ENCODE measurements around the gene GNMT.

GNMT gene

DNA sequence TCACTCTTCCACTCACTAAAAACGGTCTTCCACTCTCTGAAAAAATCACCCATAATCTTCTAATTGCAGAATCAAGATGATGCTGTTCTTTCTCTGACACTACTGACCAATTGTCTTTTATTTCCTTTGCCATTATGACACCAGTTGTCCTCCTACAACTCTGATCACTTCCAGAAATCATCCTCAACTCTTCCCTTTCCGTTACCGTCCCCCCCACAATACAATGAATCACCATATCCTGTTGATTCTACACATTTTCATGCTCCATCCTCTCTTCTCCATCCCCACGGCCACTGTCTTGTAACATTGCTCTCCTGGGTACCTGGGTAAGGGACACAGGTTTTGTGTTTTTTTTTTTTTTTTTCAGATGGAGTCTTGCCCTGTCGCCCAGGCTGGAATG is 21.3 kb downstream of the GNMT start:
- no peak overlapping the region for H3K4ac ChIP-seq (ENCODE audit: low read depth in 1 of 2, low read length in 2 of 2)
- H2AFZ ChIP-seq (ENCODE audit: low read depth, low read length), result no peak overlapping the region
- H3K14ac ChIP-seq (ENCODE audit: low read length in 2 of 2), result no peak overlapping the region
- H3K79me1 ChIP-seq (replicated peaks; ENCODE audit: low read length, poor library complexity, severe bottlenecking), result peaks cover 18% of the 10 kb centered on the region
- H3K27ac ChIP-seq (ENCODE audit: low read length, poor library complexity, severe bottlenecking), result no peak overlapping the region
- H3K18ac ChIP-seq (ENCODE audit: low read depth in 1 of 2, low read length in 2 of 2), result no peak overlapping the region
- H4K8ac ChIP-seq (ENCODE audit: low read length), result no peak overlapping the region
- no peak overlapping the region for H2BK5ac ChIP-seq (ENCODE audit: low read depth, low read length, poor library complexity, severe bottlenecking)
- DNase-seq, result no peak
- H4K91ac ChIP-seq (ENCODE audit: low read length), result no peak overlapping the region
- H3K4me2 ChIP-seq (ENCODE audit: low read length, poor library complexity, severe bottlenecking), result no peak overlapping the region
- no peak overlapping the region for H3K23ac ChIP-seq (ENCODE audit: low read length in 2 of 2)
- no peak overlapping the region for H2AK5ac ChIP-seq (ENCODE audit: low read length, severe bottlenecking)
- no peak overlapping the region for H2BK15ac ChIP-seq (ENCODE audit: low read depth, poor library complexity, severe bottlenecking)
- H2BK120ac ChIP-seq (ENCODE audit: low read depth, low read length), result no peak overlapping the region
- no peaks in the 10 kb centered on the region for H3K27me3 ChIP-seq (ENCODE audit: control insufficient read depth in 1 of 2, insufficient read depth in 1 of 2, low read length in 2 of 2)
- no peak overlapping the region for H3K9ac ChIP-seq (ENCODE audit: low read length)
- peaks cover 22% of the 10 kb centered on the region for H3K4me1 ChIP-seq (ENCODE audit: control insufficient read depth, insufficient read depth, low read depth, low read length)
- H3K4me3 ChIP-seq (ENCODE audit: insufficient read depth in 1 of 2, low read depth in 1 of 2, low read length in 2 of 2), result no peak overlapping the region
- WGBS, result 74% methylated on average over 5 of the region's 5 CpGs
- peaks cover 0 to 2% of the 10 kb centered on the region in 2 experiments for H3K36me3 ChIP-seq (ENCODE audit: control insufficient read depth in 1 of 2, insufficient read depth in 2 of 2, low read depth in 1 of 2, low read length in 2 of 2)
- no peaks in the 10 kb centered on the region for H3K9me3 ChIP-seq (ENCODE audit: control insufficient read depth, low read length)
- no peak overlapping the region for H2BK12ac ChIP-seq (ENCODE audit: low read length in 2 of 2)

DNA sequence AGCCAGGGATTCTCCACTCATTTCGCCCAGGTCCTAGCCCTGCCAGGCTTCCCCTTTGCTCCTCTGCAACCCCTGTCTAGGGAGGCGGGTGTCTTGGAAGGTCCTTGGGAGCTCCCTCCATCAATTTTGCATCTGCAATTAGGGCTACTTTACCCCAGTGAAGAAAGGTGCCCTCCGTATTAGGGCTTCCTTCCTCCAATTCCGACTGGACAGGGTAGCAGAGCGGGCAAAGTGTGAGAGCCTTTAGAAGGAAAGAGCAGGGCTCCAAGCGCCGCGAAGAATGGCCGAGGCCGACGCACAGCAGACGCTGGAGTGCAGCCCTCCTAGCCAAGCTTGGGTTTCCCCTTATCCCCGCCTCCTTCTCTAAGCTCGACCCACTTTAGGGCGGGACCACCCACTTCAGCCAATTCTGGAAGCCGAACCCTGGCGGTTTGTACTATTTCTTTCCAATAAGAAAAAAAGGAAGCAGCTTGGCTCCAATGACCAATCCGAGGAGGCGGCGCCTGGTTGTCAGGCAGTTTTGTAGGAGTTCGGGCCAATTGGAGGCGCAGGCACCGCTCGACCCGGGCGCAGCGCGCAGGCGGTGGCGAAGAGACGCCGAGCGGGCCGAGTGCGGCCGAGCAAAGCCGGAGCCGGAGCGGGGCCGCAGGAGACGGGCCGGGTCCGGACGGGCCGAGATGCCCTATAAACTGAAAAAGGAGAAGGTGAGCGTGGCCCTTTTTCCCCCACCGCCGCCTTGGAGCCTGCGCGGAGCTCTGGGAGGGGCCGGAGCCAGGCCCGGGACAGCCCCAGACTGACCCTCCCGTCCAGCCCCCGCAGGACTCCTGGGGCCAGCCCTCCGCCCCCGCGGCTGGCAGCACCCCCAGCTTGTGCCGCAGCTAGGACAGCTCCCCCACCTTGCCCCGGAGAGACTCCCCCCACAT is 23.7 kb downstream of the GNMT start, which contains the start of gene PPP2R5D:
PPP2R5D (plus strand) TSS at position 570 of the 923 bp plus-strand sequence; CDS start at position 678, 108 bp downstream.
- peak within 1 kb of the TSS; percentile 64 for H2BK120ac ChIP-seq (ENCODE audit: low read depth, low read length)
- 2% methylated on average over 49 of the region's 59 CpGs for WGBS
- peak within 1 kb of the TSS; percentile 3 for H4K91ac ChIP-seq (ENCODE audit: low read length)
- H3K23ac ChIP-seq (ENCODE audit: low read length in 2 of 2), result no peak within 1 kb of the TSS
- H3K14ac ChIP-seq (ENCODE audit: low read length in 2 of 2), result peak within 1 kb of the TSS in 1 of 2 experiments; percentile 4
- peak within 1 kb of the TSS in 1 of 2 experiments; percentile 73 for H2BK12ac ChIP-seq (ENCODE audit: low read length in 2 of 2)
- peaks cover 6 to 15% of the 10 kb centered on the region in 2 experiments for H3K36me3 ChIP-seq (ENCODE audit: control insufficient read depth in 1 of 2, insufficient read depth in 2 of 2, low read depth in 1 of 2, low read length in 2 of 2)
- no peaks in the 10 kb centered on the region for H3K9me3 ChIP-seq (ENCODE audit: control insufficient read depth, low read length)
- no peak within 1 kb of the TSS for H2AK5ac ChIP-seq (ENCODE audit: low read length, severe bottlenecking)
- H3K4me3 ChIP-seq (ENCODE audit: insufficient read depth in 1 of 2, low read depth in 1 of 2, low read length in 2 of 2), result peak within 1 kb of the TSS; percentile 71 to 88
- peak within 1 kb of the TSS; percentile 83 for H4K8ac ChIP-seq (ENCODE audit: low read length)
- H3K27me3 ChIP-seq (ENCODE audit: control insufficient read depth in 1 of 2, insufficient read depth in 1 of 2, low read length in 2 of 2), result no peaks in the 10 kb centered on the region
- H2BK5ac ChIP-seq (ENCODE audit: low read depth, low read length, poor library complexity, severe bottlenecking), result peak within 1 kb of the TSS; percentile 39
- peak within 1 kb of the TSS; percentile 68 to 90 for H3K18ac ChIP-seq (ENCODE audit: low read depth in 1 of 2, low read length in 2 of 2)
- H3K4me2 ChIP-seq (ENCODE audit: low read length, poor library complexity, severe bottlenecking), result peak within 1 kb of the TSS; percentile 72
- peak within 1 kb of the TSS; percentile 54 for H2AFZ ChIP-seq (ENCODE audit: low read depth, low read length)
- peaks cover 19% of the 10 kb centered on the region for H3K4me1 ChIP-seq (ENCODE audit: control insufficient read depth, insufficient read depth, low read depth, low read length)
- DNase-seq, result peak; percentile 100
- peak within 1 kb of the TSS in 1 of 2 experiments; percentile 49 for H3K4ac ChIP-seq (ENCODE audit: low read depth in 1 of 2, low read length in 2 of 2)
- peak within 1 kb of the TSS; percentile 88 for H3K9ac ChIP-seq (ENCODE audit: low read length)
- peak within 1 kb of the TSS; percentile 77 for H2BK15ac ChIP-seq (ENCODE audit: low read depth, poor library complexity, severe bottlenecking)
- H3K79me1 ChIP-seq (replicated peaks; ENCODE audit: low read length, poor library complexity, severe bottlenecking), result peaks cover 36% of the 10 kb centered on the region
- peak within 1 kb of the TSS; percentile 80 for H3K27ac ChIP-seq (ENCODE audit: low read length, poor library complexity, severe bottlenecking)

DNA sequence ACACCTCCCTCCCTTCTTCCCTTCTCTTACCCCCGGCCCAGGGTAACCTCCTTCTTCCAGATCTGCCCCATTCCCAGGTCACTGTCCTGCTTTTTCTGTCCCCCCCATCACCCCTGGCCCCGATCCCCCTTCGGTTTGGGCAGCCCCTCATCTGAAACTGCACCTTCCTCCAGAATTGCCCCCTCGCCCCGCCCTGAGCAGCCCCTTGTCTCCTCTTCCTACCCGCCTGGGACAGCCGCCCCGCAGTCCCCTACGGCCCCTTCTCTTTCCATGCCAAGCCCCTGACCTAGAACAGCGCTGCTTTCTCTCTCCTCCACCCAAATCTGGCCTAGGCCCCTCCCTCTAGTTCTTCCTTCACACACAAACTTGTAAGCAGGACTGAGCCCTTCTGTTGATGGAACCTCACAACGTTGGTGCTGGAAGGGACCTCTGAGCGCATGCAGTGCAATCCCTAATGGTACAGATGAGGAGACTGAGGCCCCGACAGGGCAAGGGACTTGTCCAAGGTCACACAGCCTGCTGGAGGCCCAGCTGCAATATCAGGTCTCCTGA is 24.4 kb downstream of the GNMT start:
- H2BK120ac ChIP-seq (ENCODE audit: low read depth, low read length), result peak overlapping the region; percentile 64
- no peak overlapping the region for H3K23ac ChIP-seq (ENCODE audit: low read length in 2 of 2)
- peak overlapping the region in 1 of 2 experiments; percentile 4 for H3K14ac ChIP-seq (ENCODE audit: low read length in 2 of 2)
- no peaks in the 10 kb centered on the region for H3K9me3 ChIP-seq (ENCODE audit: control insufficient read depth, low read length)
- no peak overlapping the region for H2BK5ac ChIP-seq (ENCODE audit: low read depth, low read length, poor library complexity, severe bottlenecking)
- H3K36me3 ChIP-seq (ENCODE audit: control insufficient read depth in 1 of 2, insufficient read depth in 2 of 2, low read depth in 1 of 2, low read length in 2 of 2), result peaks cover 13 to 22% of the 10 kb centered on the region in 2 experiments
- peaks cover 39% of the 10 kb centered on the region for H3K79me1 ChIP-seq (replicated peaks; ENCODE audit: low read length, poor library complexity, severe bottlenecking)
- H3K4ac ChIP-seq (ENCODE audit: low read depth in 1 of 2, low read length in 2 of 2), result peak overlapping the region in 1 of 2 experiments; percentile 22
- H3K27me3 ChIP-seq (ENCODE audit: control insufficient read depth in 1 of 2, insufficient read depth in 1 of 2, low read length in 2 of 2), result no peaks in the 10 kb centered on the region
- WGBS, result 15% methylated on average over 13 of the region's 13 CpGs
- no peak overlapping the region for H2AFZ ChIP-seq (ENCODE audit: low read depth, low read length)
- H3K4me3 ChIP-seq (ENCODE audit: insufficient read depth in 1 of 2, low read depth in 1 of 2, low read length in 2 of 2), result peak overlapping the region; percentile 71 to 88
- H2AK5ac ChIP-seq (ENCODE audit: low read length, severe bottlenecking), result no peak overlapping the region
- H2BK12ac ChIP-seq (ENCODE audit: low read length in 2 of 2), result peak overlapping the region in 1 of 2 experiments; percentile 23
- H2BK15ac ChIP-seq (ENCODE audit: low read depth, poor library complexity, severe bottlenecking), result no peak overlapping the region
- peaks cover 16% of the 10 kb centered on the region for H3K4me1 ChIP-seq (ENCODE audit: control insufficient read depth, insufficient read depth, low read depth, low read length)
- H3K9ac ChIP-seq (ENCODE audit: low read length), result peak overlapping the region; percentile 88
- H4K8ac ChIP-seq (ENCODE audit: low read length), result no peak overlapping the region
- H3K4me2 ChIP-seq (ENCODE audit: low read length, poor library complexity, severe bottlenecking), result peak overlapping the region; percentile 68
- no peak overlapping the region for H4K91ac ChIP-seq (ENCODE audit: low read length)
- no peak overlapping the region for H3K27ac ChIP-seq (ENCODE audit: low read length, poor library complexity, severe bottlenecking)
- DNase-seq, result peak; percentile 37
- peak overlapping the region; percentile 64 to 68 for H3K18ac ChIP-seq (ENCODE audit: low read depth in 1 of 2, low read length in 2 of 2)
